ENCODE measurements around the gene KLHL29.

KLHL29 gene

GRCh38 chr2:23559561-23560239, 174.7 kb downstream of the KLHL29 start:
- DNase-seq, result no peak

GRCh38 chr2:23561088-23561487, 176.1 kb downstream of the KLHL29 start:
- no peak for DNase-seq

GRCh38 chr2:23561544-23561943, 176.6 kb downstream of the KLHL29 start:
- DNase-seq, result no peak

- no peak for DNase-seq
Observed at GRCh38 chr2:23562143-23562542, 177.2 kb downstream of the KLHL29 start.

- no peak for DNase-seq
Observed at GRCh38 chr2:23563151-23563550, 178.2 kb downstream of the KLHL29 start.

GRCh38 chr2:23563673-23564614, 179.0 kb downstream of the KLHL29 start:
- no peak for DNase-seq

- no peak for DNase-seq
Observed at GRCh38 chr2:23564615-23564960, 179.6 kb downstream of the KLHL29 start.

- DNase-seq, result no peak
Observed at GRCh38 chr2:23565374-23565773, 180.4 kb downstream of the KLHL29 start.

- DNase-seq, result no peak
Observed at GRCh38 chr2:23565814-23566213, 180.8 kb downstream of the KLHL29 start.

GRCh38 chr2:23566241-23567142, 181.5 kb downstream of the KLHL29 start:
- no peak for DNase-seq

- no peak for DNase-seq
Observed at GRCh38 chr2:23567161-23567756, 182.3 kb downstream of the KLHL29 start.

- DNase-seq, result no peak
Observed at GRCh38 chr2:23568211-23568610, 183.2 kb downstream of the KLHL29 start.

GRCh38 chr2:23568626-23569190, 183.7 kb downstream of the KLHL29 start:
- no peak for DNase-seq

GRCh38 chr2:23569761-23570365, 184.9 kb downstream of the KLHL29 start:
- no peak for DNase-seq

- DNase-seq, result no peak
Observed at GRCh38 chr2:23571085-23571484, 186.1 kb downstream of the KLHL29 start.

- no peak for DNase-seq
Observed at GRCh38 chr2:23571527-23572282, 186.7 kb downstream of the KLHL29 start.

GRCh38 chr2:23574919-23575654, 190.1 kb downstream of the KLHL29 start:
- no peak for DNase-seq

GRCh38 chr2:23578964-23579671, 194.1 kb downstream of the KLHL29 start:
- DNase-seq, result no peak

- no peak for DNase-seq
Observed at GRCh38 chr2:23579674-23580073, 194.7 kb downstream of the KLHL29 start.

GRCh38 chr2:23583467-23583866, 198.5 kb downstream of the KLHL29 start:
- DNase-seq, result no peak

Measured in amniotic stem cell (primary cell).